ENCODE results near the gene OR52E1.

DNA sequence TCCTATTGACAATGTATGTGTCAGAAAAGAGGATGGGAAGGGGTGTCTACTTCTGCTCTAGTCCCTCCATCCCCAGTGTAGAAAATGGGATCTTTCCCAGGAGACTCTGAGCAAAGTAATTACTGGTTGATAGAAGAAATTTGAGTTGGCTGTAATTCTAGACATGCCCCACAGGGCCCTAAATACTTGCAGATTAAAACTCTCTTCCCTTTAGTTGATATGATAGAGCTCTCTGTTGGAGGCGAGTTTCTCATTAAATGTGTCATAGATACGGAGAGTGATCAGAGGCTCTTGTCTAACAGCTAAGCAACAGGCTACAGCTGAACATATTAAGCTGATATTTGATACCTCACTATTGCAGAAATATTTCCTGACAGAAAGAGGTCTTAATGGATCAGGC is 32.9 kb downstream of the OR52E1 start:
- TF ChIP-seq POLR2A (IDR thresholded peaks at IDR 0.05) = no peak
- TF ChIP-seq, protein P1, sequence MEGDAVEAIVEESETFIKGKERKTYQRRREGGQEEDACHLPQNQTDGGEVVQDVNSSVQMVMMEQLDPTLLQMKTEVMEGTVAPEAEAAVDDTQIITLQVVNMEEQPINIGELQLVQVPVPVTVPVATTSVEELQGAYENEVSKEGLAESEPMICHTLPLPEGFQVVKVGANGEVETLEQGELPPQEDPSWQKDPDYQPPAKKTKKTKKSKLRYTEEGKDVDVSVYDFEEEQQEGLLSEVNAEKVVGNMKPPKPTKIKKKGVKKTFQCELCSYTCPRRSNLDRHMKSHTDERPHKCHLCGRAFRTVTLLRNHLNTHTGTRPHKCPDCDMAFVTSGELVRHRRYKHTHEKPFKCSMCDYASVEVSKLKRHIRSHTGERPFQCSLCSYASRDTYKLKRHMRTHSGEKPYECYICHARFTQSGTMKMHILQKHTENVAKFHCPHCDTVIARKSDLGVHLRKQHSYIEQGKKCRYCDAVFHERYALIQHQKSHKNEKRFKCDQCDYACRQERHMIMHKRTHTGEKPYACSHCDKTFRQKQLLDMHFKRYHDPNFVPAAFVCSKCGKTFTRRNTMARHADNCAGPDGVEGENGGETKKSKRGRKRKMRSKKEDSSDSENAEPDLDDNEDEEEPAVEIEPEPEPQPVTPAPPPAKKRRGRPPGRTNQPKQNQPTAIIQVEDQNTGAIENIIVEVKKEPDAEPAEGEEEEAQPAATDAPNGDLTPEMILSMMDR (IDR thresholded peaks at IDR 0.05) = no peak

All from adrenal gland (tissue), 5 donors.